K562 (cell line): ENCODE data around the gene OPCML. TPM values are rescaled to one million over a fixed set of nuclear protein-coding genes. Genes with fewer than 3 reads are reported as not detected.

Experiments used
- MGA ChIP-seq: fragments of 450-650 bp; IDR thresholded peaks from 2 replicates; pipeline ENCODE4 v1.6.1; 2016; ENCODE audit warnings: mild to moderate bottlenecking, moderate library complexity
- U2AF1 ChIP-seq: fragments of 200-400 bp; formaldehyde crosslinking; optimal IDR thresholded peaks from 2 replicates; pipeline ENCODE3; 2017; ENCODE audit warnings: mild to moderate bottlenecking, low read depth, low read length, moderate library complexity
- ZNF197 ChIP-seq: fragments of 200-800 bp; sonication (Bioruptor generic); IDR thresholded peaks from 2 replicates; pipeline ENCODE4 v1.6.1; 2016; ENCODE audit warnings: low read depth, missing genetic modification characterization, missing compliant biosample characterization
- ZNF311 ChIP-seq: fragments of 250-450 bp; sonication (Bioruptor Pico); IDR thresholded peaks from 2 replicates; pipeline ENCODE4 v1.4.0; 2020; ENCODE audit warnings: mild to moderate bottlenecking, moderate library complexity
- ZNF445 ChIP-seq: fragments of 250-450 bp; sonication (Bioruptor Pico); IDR thresholded peaks from 2 replicates; pipeline ENCODE4 v1.4.0; 2020; ENCODE audit warnings: low read depth, mild to moderate bottlenecking, moderate library complexity
- polyA plus RNA-seq, 8 experiments: library from polyadenylated mRNA; depleted of rRNA in 4 of 8; stranded (reverse) in 5 of 8; unstranded in 3 of 8; fragments of >200 nt; fragmentation: Nextera tagmentation in 2 of 8; fragmentation: Illumina TruSeq in 1 of 8; extraction: Ambion mirVana in 2 of 8; extraction: Trizol in 1 of 8; gene quantifications; 2 replicates each; pipeline versions ENCODE4 v1.2.1 to v1.2.3, GENCODE V29; 2011 to 2014; ENCODE audit warnings: inconsistent platforms in 1 of 8, missing spikeins in 1 of 8
- total RNA-seq, 7 experiments: library from RNA; depleted of rRNA in 6 of 7; stranded (reverse); fragments of >200 nt in 6 of 7; fragmentation: Illumina TruSeq in 2 of 7; extraction: Trizol in 2 of 7; gene quantifications; 2 replicates each; pipeline versions ENCODE4 v1.2.1 to v1.2.3, GENCODE V29; 2011 to 2021; ENCODE audit warnings: low replicate concordance in 1 of 7

Gene OPCML
- total and polyA plus RNA-seq, 9 of the 15 experiments (the other 6 are each of a cell fraction or from before 2014, with no cell fraction given): not detected

GRCh38 chr11:132501356-132501755 lies 1030.9 kb downstream of the OPCML start (continued):
- TF ChIP-seq MGA (no peak), ZNF197 (CRISPR knock-in tag) (no peak), U2AF1 (no peak), ZNF311 (CRISPR knock-in tag) (no peak), ZNF445 (CRISPR knock-in tag) (no peak)
